ENCODE results near the gene SUCLG2.

- TF ChIP-seq CTCF (conservative IDR thresholded peaks at IDR 0.05) (no peak), ZFX (IDR thresholded peaks at IDR 0.05) (no peak)
These were observed 291.7 kb downstream of the SUCLG2 start for GRCh38 chr3:67362686-67363085.

All from C4-2B (cell line).